ENCODE results near the gene GUCD1.
"Not testable (repeated sequence)": the region's sequence is repeated elsewhere in the genome, so short reads cannot be mapped to it uniquely, and the experiment has no call there.

GUCD1 gene

DNA sequence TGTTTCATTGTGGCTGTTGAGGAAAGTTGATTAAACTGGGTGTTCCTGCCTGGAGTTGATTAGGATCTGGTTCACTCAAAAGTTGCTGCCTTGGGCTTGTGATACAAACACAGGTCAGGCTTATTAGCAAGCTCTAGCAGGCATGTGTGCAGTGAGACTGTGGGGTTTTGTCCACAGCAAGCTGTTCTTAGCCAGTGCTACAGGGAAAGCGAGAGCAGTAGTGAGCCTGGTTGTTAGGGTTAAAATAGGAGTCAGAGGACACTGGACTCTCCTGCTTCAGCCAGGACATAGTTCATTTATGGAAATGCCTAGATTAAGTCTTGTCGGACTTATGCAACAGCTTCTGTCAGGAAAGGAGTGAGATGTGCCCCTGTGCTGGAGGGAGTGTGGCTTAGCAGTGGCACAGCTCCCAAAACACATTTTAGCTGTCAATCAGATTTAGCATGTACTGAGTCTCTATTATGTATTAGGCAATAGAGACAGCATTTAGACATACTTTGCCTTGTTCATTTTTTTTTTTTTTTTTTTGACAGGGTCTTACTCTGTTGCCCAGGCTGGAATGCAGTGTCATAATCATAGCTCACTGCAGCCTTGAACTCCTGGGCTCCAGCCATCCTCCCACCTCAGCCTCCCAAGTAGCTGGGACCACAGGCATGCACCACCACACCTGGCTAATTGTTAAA is 9.6 kb upstream of the GUCD1 start:
- no peak for DNase-seq (ENCODE audit: low spot score)

DNA sequence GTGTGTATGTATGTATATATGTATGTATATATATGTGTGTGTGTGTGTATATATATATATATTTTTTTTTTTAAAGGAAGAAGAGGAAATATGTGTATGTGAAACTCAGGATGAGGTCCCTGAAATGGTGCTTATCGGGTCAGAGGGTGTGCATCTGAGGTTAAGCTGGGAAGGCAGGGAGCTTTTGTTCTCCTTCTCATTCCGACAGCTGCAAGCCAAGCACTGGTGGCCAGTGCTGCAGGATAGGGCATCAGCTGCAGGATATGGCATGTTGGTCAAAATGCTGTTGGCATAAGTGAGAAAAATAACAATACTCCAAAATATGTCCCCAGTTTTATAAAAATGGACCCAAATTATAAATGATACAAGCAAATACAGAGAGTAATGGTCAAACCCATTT is 8.3 kb upstream of the GUCD1 start:
- DNase-seq (ENCODE audit: low spot score) = no peak

DNA sequence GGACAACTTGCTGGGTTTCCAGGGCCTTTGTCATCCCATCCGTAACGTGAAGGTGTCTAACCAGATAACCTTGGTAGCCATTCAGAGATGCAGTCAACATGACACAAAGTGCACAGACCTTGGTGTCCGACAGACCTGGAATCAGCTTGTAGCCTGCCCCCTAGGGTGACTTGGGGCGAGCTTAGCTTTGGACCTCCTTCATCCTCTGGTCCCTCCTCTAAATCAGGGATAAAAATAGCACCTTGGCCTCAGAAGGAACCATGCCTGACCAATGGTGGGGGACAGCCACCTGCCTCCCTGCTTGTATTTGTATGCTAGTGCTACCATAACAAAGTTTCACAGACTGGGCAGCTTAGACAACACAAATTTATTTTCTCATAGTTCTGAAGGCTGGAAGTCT is 4.5 kb upstream of the GUCD1 start:
- peak; percentile 32 for DNase-seq (ENCODE audit: low spot score)

DNA sequence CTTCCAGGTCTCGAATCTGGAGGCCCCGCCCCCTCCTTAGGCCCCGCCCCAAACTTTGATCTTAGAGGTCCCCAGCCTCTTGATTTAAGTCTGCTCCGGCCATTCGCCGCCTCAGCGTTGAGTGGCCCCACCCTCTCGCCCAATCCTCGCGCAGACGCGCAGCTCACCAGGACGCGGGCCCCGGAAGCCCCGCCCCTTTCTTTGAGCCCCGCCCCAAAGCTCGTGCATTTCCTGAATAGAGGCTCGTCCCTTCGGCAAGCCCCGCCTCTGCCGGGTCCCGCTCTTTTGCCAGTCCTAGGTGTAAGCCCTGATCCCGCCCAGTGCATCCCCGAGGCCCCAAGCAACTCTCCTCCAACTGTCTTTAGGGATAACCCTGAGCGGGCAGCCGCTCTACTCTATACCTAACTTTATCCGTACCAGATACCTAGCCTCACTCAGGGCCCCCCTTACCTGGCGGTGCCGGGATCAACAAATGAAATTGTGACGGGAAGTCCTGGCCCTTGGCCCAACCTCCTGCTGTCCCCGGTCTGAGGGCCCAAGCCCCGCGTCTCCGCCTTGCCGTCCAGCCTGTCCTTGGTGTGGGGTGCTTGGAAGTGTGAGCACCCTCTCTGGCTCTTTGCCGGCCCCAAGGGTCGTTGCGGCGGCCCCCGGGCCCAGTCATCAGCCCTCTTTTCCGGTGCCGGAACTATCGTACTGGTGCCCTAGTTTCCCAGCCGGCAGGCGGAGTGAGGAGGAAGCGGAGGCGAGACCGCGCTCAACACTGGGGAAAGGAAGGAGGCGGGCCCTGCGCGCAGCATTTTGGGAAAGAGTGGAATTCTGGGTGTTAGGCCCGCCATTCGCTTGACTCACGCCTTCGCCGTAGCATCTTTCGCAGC is 464 bp upstream of the GUCD1 start, which contains the start of gene SNRPD3:
Gene SNRPD3, plus strand, starts transcription at position 835 of the 875 bp plus-strand sequence. CDS start 1,676 bp downstream, outside the sequence.
- DNase-seq (ENCODE audit: low spot score) = peak; percentile 99

DNA sequence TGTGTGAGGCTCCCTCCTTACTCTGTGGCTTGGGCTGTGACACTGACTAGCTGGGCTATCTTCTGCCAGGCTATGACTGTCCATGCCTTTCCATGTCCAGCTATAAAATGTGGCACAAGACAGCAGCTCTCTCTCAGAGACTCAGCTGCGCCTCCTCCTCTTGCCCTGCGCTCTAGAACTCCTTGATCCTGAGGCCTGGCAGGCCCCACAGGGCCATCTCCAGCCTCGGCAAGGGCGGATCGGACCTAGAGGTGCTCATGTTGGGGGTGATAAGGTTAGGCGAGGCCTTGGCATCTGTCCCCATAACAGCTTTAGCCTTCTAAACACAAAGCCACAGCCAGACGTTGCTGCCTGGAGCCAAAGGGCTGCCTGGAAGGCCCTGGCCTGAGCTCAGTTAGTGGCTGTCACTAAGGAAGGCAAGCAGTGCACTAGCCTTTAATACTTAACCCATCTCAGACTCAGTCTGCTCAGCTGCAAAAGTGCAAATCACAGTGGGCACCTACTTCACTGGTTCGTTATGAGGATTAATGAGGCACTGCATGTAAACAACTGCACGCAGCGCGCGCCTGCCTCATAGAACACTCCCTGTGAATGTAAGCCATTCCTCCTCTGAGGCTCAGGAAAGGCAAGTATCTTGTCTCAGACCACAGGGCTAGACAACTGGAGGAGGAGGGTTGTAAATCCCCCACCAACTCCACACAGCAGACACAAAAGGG is 1.2 kb downstream of the GUCD1 start:
- peak; percentile 55 for DNase-seq (ENCODE audit: low spot score)

DNA sequence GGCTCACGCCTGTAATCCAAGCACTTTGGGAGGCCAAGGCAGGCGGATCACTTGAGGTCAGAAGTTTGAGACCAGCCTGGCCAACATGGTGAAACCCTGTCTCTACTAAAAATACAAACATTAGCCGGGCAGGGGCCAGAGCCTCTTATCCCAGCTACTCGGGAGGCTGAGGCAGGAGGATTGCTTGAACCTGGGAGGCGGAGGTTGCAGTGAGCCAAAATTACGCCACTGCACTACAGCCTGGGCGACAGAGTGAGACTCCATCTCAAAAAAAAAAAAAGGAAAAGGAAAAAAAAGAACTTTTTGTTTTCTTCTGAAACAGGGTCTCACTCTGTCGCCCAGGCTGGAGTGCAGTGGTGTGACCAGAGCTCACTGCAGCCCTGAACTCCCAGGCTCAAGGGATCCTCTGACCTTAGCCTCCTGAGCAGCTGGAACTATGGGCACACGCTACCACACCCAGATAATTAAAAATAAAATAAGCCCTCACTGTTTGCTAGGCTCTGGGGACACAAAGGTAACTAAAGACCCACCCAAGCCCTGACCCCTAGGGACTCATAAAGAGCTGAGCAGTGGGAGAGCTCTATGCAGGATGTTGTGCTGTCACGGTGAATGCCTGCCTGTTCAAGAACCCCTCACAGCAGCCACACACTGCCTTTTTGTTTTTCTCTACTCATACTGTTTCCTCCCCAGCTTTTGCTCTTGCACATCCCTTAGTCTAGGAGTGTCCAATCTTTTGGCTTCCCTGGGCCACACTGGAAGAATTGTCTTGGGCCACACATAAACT is 2.2 kb downstream of the GUCD1 start:
- DNase-seq (ENCODE audit: low spot score) = peak; percentile 83

DNA sequence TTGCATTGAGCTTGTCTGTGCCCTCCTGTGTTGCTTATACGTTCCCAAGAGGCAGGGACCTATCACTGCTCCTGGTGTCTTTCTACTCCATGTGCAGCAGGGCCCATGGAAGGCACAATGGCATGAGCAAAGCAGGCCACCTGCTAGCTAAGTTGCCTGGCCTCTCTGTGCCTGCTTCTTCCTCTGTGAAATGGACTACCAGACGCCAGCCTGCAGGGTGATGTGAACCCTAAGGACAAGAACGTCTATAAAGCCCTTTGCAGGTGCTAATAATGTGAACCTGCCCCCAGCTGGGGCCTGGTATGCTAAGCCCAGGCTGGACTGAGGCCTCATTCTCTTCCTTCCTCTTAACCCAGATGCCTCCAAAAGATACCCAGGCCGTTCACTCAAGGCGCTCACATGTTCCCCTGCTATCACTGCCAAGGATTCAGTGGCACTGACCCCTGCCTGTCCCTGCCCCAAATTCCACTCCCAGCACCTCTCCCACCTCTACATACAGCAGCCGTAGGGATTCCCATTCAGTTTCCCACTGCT is 4.0 kb downstream of the GUCD1 start:
- DNase-seq (ENCODE audit: low spot score) = peak; percentile 11

DNA sequence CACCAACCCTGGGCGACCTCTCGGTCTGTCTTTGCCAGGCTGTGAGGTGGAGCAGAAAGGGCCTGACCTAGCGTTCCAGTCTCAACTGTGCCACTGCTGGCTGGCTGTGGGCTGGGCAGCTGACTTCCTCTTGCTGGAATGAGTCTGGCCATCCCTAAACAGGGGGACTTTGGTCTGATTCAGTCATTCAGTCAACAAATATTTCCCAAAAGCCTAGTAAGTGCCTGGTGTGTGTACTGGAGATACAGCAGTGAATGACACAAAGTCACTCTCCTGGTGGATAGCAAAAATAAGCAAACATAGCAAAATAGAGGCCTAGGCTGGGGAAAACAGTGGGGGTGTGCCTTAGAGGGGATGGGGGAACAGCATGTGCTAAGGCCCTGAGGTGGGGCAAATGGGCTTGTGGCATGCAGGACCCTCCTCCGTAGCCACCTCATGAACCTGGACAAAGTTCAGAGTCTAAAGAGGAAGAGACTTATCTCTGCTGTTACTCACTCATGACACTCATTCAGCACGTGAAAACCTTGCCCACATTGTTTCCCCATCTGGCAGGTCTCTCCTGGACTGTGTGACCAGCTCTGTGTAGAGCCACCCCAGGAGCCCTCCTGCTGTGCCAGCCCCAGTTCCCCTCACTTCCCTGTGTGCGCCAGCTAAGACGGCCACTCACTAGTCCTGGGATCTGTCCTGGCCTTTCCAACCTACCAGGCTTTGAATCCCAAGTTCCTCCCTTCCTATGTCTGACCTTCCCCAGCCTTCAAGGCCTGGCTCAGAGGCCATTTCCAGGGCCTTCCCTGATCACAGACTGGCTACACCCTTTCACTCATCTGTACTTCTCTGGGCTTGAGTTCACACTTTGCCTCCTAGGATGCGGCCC is 4.7 kb downstream of the GUCD1 start:
- DNase-seq (ENCODE audit: low spot score) = no peak

DNA sequence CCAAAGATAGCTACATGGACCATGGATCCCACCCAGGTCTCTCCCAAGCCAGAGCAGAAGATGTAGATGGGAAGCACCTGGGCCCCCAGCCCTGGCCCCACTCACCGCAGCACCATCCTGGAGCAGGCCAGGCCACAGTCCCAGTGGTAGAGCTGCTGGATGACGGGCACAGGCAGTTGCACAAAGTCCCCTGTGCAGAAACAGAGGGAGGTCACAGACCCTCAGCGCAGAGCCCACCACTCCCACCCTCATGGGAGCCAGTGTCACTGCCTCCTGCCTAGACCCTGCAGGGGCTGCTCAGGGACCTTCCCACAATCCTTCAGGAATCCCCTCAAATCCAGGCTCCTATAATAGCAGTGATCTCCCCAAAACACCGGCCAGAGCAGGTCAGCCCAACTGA is 6.1 kb downstream of the GUCD1 start:
- DNase-seq (ENCODE audit: low spot score) = no peak

DNA sequence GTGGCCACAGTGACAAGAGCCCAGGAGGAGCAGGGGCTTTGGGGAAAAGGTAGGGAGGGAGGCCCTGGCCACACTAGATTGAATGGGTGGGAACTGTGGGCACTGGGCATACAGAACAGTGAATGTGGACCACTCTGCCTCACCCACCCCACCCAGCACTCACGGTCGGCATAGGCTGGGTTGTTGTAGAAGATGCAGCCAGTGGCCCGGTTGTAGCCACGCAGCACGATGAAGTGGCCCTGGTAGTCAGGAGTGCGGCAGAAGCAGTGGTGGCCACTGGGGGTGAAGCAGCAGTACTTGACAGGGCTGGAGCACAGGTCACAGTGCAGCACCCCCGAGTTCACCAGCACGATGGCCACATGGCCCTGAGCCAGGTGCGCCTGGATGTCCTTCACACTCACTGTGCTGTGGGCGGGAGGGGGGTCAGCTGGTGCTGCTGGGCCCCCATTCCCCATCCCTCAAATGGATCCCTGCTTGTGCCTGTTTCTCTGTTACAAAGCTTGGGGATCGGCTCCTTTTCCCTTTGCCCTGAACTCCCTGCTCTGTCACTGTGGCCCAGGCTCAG is 11.2 kb downstream of the GUCD1 start:
- no peak for DNase-seq (ENCODE audit: low spot score)

DNA sequence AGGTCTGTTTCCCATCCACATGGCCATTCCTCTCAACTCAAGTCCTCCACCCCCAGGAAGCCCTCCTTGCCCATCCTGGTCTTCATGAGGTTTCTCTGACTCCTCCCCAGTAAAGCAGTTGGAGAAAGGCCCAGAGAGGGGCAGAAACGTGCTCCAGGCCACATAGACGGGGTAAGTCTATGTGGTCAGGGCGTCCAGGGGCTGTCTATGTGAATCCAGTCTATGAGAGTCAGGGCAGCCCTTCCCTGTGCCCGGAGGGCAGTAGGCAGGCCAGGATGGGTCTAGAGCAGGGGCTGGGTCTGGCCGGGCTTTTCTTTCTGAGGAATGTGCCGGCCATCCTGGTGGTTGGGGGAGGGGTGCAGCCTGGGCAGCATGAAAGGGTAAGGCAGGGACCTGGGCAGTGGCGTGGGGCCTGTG is 11.7 kb downstream of the GUCD1 start:
- DNase-seq (ENCODE audit: low spot score) = no peak

DNA sequence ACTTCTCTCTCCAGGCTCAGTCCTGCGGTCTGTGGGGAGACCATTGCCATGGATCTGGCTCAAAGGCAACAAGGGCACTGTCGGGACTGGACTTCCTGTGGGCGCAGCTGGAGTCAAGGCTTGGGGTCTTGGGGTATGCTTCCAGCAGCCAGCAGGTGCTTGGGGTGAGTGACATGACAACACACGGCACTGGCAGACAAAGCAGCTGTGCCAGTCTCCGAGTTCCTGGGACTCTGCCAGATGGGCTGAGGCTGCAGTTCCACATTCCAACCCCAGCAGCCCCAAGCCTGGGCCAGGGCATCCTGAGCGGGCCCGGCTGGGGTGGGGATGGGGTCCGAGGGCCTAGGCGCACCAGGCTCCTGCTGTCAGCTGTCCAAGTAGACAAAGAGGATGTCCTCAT is 12.3 kb downstream of the GUCD1 start:
- no peak for DNase-seq (ENCODE audit: low spot score)

DNA sequence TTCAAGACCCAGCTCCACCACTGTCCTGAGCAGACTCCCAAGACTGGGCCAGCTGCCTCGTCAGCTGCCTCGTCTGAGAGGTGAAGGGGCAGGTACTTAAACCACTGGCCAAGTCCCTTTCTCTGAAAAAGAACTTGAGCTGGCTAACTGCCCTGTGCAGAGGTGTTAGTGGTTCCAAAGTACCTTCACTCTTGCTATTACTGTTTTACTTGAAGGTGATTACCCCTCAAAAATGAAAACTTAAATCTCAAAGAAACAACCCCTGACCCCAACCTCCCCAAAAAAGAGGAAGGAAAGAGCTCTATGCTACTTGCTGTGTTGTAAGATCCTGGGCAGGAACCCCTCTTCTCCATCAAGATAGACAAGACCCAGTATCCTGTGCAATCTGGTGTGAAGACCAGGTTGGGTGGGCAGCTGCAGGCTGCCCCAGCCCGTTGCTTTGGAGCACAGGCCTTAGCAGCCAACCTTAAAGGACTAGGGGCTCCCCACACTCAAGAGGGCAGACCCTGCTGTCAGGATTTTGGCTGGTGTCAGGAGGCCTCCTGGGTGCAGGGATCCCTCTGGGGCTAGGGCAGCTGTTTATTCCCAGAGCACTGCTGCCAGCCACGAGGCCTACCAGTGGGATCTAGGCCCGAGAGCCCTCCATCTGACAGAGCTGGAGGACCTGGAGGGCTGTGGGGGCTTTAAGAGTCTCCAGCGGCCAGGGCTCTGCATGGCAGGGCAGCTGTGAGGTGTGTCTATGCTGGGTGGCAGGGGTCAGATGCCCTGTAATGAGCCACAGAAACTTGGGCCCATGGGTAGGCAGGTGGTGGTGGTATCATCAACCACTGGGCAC is 13.0 kb downstream of the GUCD1 start:
- no peak for DNase-seq (ENCODE audit: low spot score)

DNA sequence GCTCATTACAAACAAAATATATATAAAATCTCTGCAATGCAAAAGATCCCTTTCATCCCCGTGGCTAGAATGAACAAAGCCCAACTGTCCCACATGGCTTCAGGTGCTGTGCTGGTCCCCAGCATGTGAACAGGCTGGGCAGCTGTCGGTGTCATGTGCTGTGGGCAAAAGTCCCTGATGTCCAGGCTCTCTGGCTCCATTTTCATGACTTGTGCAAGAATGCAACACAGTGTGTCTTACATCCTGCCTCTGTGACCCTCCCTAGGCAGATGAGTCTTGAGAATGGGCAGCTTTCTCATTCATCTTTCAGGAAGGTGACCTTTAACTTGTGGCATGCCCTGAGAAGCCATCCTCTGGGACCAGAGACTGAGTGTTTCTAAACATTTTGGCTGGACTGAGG is 14.5 kb downstream of the GUCD1 start:
- no peak for DNase-seq (ENCODE audit: low spot score)

DNA sequence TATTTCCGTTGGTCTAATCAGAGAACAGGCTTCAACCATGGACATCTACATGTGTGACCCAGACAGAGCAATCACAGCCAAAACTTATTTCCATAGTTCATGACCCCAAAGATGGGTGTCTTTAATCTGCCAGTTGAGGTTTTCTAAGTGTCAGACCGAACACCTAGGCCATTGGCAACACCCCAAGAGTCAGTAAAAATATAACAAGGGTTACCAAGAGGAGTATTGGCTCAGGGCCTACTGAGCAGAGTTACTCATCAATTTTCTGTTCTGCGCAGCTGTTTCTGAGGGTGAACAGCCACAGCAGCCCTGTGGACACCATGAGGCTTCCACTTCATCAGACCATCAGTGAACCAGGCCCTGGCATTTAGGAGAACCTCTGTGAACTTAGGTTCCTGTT is 18.8 kb downstream of the GUCD1 start:
- no peak for DNase-seq (ENCODE audit: low spot score)

DNA sequence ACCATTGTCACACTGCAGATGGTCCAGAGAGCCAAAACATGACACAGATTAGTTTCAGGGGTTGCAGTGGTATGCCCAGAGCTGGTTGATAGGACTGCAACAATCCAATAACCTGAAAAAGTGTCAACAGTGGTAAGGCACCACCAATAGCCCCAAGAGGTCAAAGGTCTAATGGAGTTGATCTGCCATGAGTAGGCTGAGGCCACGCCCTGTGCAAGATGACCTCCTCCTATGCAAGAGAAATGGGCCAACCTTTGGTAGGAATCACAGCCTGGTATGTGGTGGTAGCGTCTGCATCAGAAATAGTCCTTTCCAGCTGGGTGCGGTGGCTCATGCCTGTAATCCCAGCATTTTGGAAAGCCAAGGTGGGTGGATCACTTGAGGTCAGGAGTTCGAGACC is 19.6 kb downstream of the GUCD1 start:
- no peak for DNase-seq (ENCODE audit: low spot score)

DNA sequence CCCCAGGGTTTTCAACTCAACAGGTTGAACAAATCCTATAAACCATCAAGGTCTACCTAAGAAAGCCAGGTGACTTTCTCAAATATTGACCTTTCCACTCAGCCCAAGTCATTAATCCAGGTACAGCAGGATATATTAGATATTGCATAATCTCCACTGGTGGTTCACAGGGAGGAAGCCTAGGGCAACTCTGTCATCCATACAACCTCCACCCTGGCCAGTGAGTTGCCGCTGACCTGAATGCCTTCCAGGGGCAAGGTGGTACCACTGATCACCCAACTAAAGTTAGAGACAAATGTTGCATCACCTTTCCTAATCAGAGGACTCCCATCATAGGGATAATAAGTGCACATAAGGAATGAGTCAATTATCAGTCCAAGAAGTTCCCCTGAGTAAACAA is 22.9 kb downstream of the GUCD1 start:
- no peak for DNase-seq (ENCODE audit: low spot score)

DNA sequence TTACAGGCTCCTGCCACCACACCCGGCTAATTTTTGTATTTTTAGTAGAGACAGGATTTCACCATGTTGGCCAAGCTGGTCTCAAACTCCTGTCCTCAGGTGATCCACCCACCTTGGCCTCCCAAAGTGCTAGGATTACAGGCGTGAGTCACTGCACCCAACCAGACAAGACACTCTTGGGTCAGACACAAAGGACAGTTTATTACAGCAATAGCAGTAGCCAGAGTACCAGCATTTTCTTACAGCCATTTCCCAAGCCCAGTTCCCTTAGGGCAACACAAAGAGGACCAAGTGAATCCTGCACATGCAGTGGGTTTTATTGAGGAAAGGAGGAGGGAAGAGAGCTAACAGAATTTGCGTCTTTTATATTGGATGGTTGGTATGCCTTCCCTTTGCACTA is 24.0 kb downstream of the GUCD1 start:
- DNase-seq (ENCODE audit: low spot score) = not testable (repeated sequence)

DNA sequence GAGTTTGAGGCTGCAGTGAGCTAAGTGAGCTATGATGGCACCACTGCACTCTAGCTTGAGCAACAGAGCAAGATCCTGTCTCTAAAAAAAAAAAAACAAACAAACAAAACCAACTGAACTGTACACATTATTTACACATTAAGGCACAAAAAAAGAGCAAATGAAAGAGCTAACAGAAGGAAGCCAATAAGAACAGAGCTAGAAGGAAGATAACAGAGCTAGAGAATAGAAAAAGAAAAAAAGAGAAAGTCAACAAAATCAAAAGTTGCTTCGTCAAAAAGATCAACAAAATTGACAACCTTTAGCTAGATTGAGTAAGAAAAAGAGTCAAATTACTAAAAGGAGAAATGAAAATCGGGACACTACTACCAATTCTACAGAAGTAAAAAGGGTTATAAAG is 25.0 kb downstream of the GUCD1 start:
- no peak for DNase-seq (ENCODE audit: low spot score)
